ENCODE measurements around the gene RIPOR2. TPM values are rescaled to one million over a fixed set of nuclear protein-coding genes. Genes with fewer than 3 reads are reported as not detected.
"Not testable (repeated sequence)": the region's sequence is repeated elsewhere in the genome, so short reads cannot be mapped to it uniquely, and the experiment has no call there.

The RIPOR2 gene
- total RNA-seq, 4 donors from 2014 or later: 8.8 to 27.0 (median 19.0) TPM

DNA sequence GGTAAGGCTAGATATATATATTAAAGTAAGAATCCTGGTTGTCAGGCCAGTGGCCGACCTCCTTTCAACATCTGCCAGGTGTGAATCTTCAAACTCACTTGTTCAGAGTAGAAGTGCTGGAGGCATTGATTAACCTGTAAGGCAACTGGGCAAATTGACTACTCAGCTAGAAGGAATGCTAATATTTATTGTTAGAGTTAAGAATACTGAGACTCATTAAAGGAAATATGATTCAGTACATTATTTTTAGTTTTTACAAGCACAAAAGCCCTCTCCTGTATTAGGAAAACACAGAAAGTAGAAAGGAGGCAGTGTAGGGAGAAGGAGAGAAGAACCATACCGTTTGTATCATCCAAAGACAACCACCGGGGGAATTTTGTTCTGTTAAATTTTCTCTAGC is 53.5 kb downstream of the RIPOR2 start:
- Histone ChIP-seq H3K4me1 (no peaks in the 10 kb centered on the region), H3K27ac (no peak overlapping the region), H3K27me3 (no peaks in the 10 kb centered on the region), H3K36me3 (no peaks in the 10 kb centered on the region), H3K4me3 (no peak overlapping the region), H3K9me3 (peaks cover 0 to 4% (median 0%) of the 10 kb centered on the region in 4 donors)
- TF ChIP-seq, protein P1, sequence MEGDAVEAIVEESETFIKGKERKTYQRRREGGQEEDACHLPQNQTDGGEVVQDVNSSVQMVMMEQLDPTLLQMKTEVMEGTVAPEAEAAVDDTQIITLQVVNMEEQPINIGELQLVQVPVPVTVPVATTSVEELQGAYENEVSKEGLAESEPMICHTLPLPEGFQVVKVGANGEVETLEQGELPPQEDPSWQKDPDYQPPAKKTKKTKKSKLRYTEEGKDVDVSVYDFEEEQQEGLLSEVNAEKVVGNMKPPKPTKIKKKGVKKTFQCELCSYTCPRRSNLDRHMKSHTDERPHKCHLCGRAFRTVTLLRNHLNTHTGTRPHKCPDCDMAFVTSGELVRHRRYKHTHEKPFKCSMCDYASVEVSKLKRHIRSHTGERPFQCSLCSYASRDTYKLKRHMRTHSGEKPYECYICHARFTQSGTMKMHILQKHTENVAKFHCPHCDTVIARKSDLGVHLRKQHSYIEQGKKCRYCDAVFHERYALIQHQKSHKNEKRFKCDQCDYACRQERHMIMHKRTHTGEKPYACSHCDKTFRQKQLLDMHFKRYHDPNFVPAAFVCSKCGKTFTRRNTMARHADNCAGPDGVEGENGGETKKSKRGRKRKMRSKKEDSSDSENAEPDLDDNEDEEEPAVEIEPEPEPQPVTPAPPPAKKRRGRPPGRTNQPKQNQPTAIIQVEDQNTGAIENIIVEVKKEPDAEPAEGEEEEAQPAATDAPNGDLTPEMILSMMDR (IDR thresholded peaks at IDR 0.05): no peak
- TF ChIP-seq POLR2A (IDR thresholded peaks at IDR 0.05) (no peak), EP300 (IDR thresholded peaks at IDR 0.05) (no peak)
- DNase-seq (ENCODE audit: low spot score in 2 of 2): no peak
- WGBS, 2 donors: 74 to 85% methylated on average over 3 of the region's 3 CpGs

DNA sequence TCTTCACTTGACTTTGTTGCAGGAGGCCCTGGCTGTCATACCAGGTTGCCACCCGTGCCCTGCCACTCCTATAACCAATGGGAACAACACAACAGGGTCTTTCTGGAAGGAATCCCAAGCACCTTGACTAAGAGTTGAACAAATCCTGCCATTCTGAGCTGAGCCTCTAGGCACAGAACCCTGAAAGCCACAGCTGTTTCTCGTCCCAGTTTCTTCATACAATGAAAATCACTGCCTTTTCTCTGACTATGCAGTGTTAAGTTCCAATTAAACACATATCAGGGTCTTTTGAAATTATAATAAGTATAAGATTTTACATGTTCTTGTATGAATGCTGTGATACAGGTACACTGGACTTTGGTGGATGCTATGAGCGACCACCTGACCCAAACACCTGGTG is 54.4 kb downstream of the RIPOR2 start:
- WGBS, 2 donors: 85 to 94% methylated on average over 3 of the region's 3 CpGs
- H3K4me1 ChIP-seq: no peaks in the 10 kb centered on the region
- TF ChIP-seq EP300 (IDR thresholded peaks at IDR 0.05): no peak
- no peak for TF ChIP-seq POLR2A (IDR thresholded peaks at IDR 0.05)
- TF ChIP-seq, protein P1 (IDR thresholded peaks at IDR 0.05): no peak
- H3K27ac ChIP-seq: no peak overlapping the region
- DNase-seq (ENCODE audit: low spot score in 2 of 2): no peak
- H3K9me3 ChIP-seq: peaks cover 0 to 8% (median 0%) of the 10 kb centered on the region in 4 donors
- H3K36me3 ChIP-seq: no peaks in the 10 kb centered on the region
- no peaks in the 10 kb centered on the region for H3K27me3 ChIP-seq
- H3K4me3 ChIP-seq: no peak overlapping the region

DNA sequence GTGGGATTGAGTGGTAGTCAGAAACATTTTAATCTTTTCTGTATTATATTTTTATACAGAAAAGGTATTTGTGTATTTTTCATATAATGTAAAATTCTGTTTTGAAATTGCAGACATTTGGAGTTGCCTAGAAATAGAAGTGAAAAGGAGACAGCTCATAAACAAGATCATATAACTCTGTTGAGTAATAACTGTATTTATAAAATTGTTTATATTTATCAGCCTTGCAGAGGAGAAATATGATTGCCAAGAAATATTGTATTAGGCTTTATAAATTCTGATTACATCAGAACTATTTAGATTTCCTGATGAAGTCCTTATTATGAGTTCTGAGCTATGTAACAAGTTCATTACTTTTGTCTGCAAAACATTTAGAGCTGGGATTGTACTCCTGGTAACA is 55.3 kb downstream of the RIPOR2 start:
- DNase-seq (ENCODE audit: low spot score in 2 of 2): no peak
- TF ChIP-seq, protein P1 (IDR thresholded peaks at IDR 0.05): no peak
- no peak for TF ChIP-seq EP300 (IDR thresholded peaks at IDR 0.05)
- no peak for TF ChIP-seq POLR2A (IDR thresholded peaks at IDR 0.05)
- peaks cover 0 to 8% (median 0%) of the 10 kb centered on the region in 4 donors for H3K9me3 ChIP-seq
- H3K27ac ChIP-seq: no peak overlapping the region
- no peaks in the 10 kb centered on the region for H3K4me1 ChIP-seq
- H3K4me3 ChIP-seq: no peak overlapping the region
- no peaks in the 10 kb centered on the region for H3K36me3 ChIP-seq
- H3K27me3 ChIP-seq: no peaks in the 10 kb centered on the region

DNA sequence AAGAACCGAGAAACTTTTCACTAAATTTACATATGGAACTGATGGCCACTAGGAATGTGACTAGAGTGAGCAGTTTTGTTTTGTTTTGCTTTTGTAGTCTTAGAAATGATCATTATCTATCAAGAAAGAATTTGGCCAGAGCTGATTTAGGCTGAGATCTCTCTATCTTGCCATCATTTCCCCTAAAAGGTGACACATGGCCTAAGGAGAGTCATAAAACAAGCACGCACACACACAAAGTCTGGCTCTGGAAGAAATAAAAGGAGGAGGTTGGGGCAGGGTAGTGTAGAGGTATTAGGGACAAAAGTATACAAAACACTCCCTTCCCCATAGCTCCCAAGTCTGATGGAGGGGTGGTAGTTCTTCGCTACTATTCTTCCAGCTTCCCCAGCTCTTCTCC is 56.4 kb downstream of the RIPOR2 start:
- WGBS, 2 donors: 83 to 86% methylated on average over 3 of the region's 3 CpGs
- H3K36me3 ChIP-seq: no peaks in the 10 kb centered on the region
- H3K27me3 ChIP-seq: no peaks in the 10 kb centered on the region
- TF ChIP-seq POLR2A (IDR thresholded peaks at IDR 0.05) (no peak), EP300 (IDR thresholded peaks at IDR 0.05) (no peak)
- TF ChIP-seq, protein P1 (IDR thresholded peaks at IDR 0.05): no peak
- no peak overlapping the region for H3K4me3 ChIP-seq
- no peaks in the 10 kb centered on the region for H3K4me1 ChIP-seq
- H3K9me3 ChIP-seq: peaks cover 0 to 8% (median 0%) of the 10 kb centered on the region in 4 donors
- no peak overlapping the region for H3K27ac ChIP-seq
- no peak for DNase-seq (ENCODE audit: low spot score in 2 of 2)

DNA sequence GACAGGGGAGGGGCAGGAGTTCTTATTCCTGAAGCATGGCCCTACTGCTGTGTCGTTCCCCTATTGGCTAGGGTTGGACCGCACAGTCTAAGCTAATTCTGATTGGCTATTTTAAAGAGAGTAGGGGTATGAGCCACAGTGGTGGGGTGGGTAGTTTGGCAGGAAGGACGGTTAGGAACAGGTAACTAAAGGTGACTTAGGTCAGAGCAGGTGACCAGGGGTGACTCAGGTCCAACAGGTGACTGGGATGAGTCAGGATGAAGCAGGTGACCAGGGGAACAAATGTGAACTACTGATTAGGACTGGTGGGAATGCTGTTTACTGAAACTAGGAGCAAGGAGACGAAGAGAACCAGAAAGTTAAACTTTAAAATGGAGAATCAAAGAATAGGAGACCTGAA is 58.0 kb downstream of the RIPOR2 start:
- not testable (repeated sequence) for DNase-seq (ENCODE audit: low spot score in 2 of 2); H3K27me3 ChIP-seq; H3K27ac ChIP-seq; H3K4me3 ChIP-seq; H3K4me1 ChIP-seq; H3K36me3 ChIP-seq; H3K9me3 ChIP-seq
- WGBS, 2 donors: 94% methylated on average over 4 of the region's 4 CpGs

Data from tibial nerve (tissue), 4 donors.